HepG2 (cell line): ENCODE data around the gene CD14. TPM values are rescaled to one million over a fixed set of nuclear protein-coding genes. Genes with fewer than 3 reads are reported as not detected.
A peak's percentile ranks its signal among the peaks of the same experiment; 100 is the strongest.

Experiments
- BCL6 ChIP-seq: IDR thresholded peaks from 2 replicates; pipeline ENCODE4 v1.6.1; 2016; ENCODE audit warnings: missing genetic modification reagents, missing compliant biosample characterization
- EHMT2 ChIP-seq: fragments of 200-600 bp; sonication (generic); IDR thresholded peaks from 2 replicates; pipeline ENCODE4 v1.7.0; 2017; ENCODE audit warnings: antibody characterized with exemption, low read depth, low read length, borderline replicate concordance
- KDM1A ChIP-seq: IDR thresholded peaks from 2 replicates; pipeline ENCODE4 v1.6.1; 2016; ENCODE audit warnings: missing compliant biosample characterization
- KDM5B ChIP-seq: sonication (generic); formaldehyde crosslinking; IDR thresholded peaks from 2 replicates; pipeline ENCODE4 v1.4.0; 2020; ENCODE audit warnings: missing genetic modification reagents, mild to moderate bottlenecking, borderline replicate concordance
- KLF12 ChIP-seq: sonication (generic); formaldehyde crosslinking; IDR thresholded peaks from 2 replicates; pipeline ENCODE4 v1.4.0; 2020; ENCODE audit warnings: missing genetic modification reagents, borderline replicate concordance
- KLF16 ChIP-seq, 2 experiments: sonication (generic) in 1 of 2; formaldehyde crosslinking in 1 of 2; IDR thresholded peaks; 2 replicates each; pipeline versions ENCODE4 v1.6.1 to v1.8.0; 2016 to 2023; ENCODE audit warnings: missing genetic modification reagents in 2 of 2, missing compliant biosample characterization in 1 of 2
- LCORL ChIP-seq, 2 experiments: fragments of 450-650 bp in 1 of 2; sonication (generic) in 1 of 2; formaldehyde crosslinking in 1 of 2; IDR thresholded peaks; 2 replicates each; pipeline versions ENCODE4 v1.5.0 to v1.6.1; 2017 to 2020; ENCODE audit warnings: antibody characterized with exemption in 1 of 2, missing genetic modification reagents in 1 of 2
- NCOA1 ChIP-seq: sonication (generic); formaldehyde crosslinking; IDR thresholded peaks from 2 replicates; pipeline ENCODE4 v1.9.0; 2021; ENCODE audit warnings: missing genetic modification reagents
- PAF1 ChIP-seq: IDR thresholded peaks from 2 replicates; pipeline ENCODE4 v1.6.1; 2016; ENCODE audit warnings: missing genetic modification reagents, missing compliant biosample characterization
- PHF5A ChIP-seq: IDR thresholded peaks from one replicate; pipeline ENCODE4 v1.6.1; 2018; ENCODE audit warnings: low read depth, missing genetic modification reagents; ENCODE audit not compliant: unreplicated experiment
- SMAD3 ChIP-seq: sonication (generic); formaldehyde crosslinking; IDR thresholded peaks from 2 replicates; pipeline ENCODE4 v1.4.0; 2020; ENCODE audit warnings: missing genetic modification reagents
- ZBTB20 ChIP-seq: sonication (generic); formaldehyde crosslinking; IDR thresholded peaks from 2 replicates; pipeline ENCODE4 v1.8.1; 2023; ENCODE audit warnings: missing genetic modification reagents, low read depth, mild to moderate bottlenecking, borderline replicate concordance
- ZC3H13 ChIP-seq: sonication (generic); formaldehyde crosslinking; IDR thresholded peaks from 2 replicates; pipeline ENCODE4 v1.8.1; 2023; ENCODE audit warnings: mild to moderate bottlenecking, missing genetic modification reagents, moderate library complexity
- ZNF292 ChIP-seq: sonication (generic); formaldehyde crosslinking; IDR thresholded peaks from 2 replicates; pipeline ENCODE4 v1.8.1; 2022; ENCODE audit warnings: mild to moderate bottlenecking, low read depth, missing genetic modification reagents, borderline replicate concordance
- ZNF382 ChIP-seq: sonication (generic); formaldehyde crosslinking; IDR thresholded peaks from 2 replicates; pipeline ENCODE4 v1.5.0; 2020; ENCODE audit warnings: missing genetic modification reagents, mild to moderate bottlenecking, borderline replicate concordance
- ZNF777 ChIP-seq: sonication (generic); formaldehyde crosslinking; IDR thresholded peaks from 2 replicates; pipeline ENCODE4 v1.4.0; 2020; ENCODE audit warnings: missing genetic modification reagents
- ZSCAN29 ChIP-seq: sonication (generic); formaldehyde crosslinking; conservative IDR thresholded peaks from 2 replicates; pipeline ENCODE4 v1.4.0; 2020; ENCODE audit warnings: mild to moderate bottlenecking, missing genetic modification reagents
- polyA plus RNA-seq, 8 experiments: library from polyadenylated mRNA; depleted of rRNA in 3 of 8; stranded (reverse) in 7 of 8; unstranded in 1 of 8; fragments of >200 nt; fragmentation: Illumina TruSeq in 4 of 8; extraction: Trizol in 4 of 8; gene quantifications; 2 replicates each; pipeline versions ENCODE4 v1.2.1 to v1.2.3, GENCODE V29; 2011 to 2016; ENCODE audit warnings: low read depth in 4 of 8, missing spikeins in 1 of 8, mixed read lengths in 1 of 8; ENCODE audit not compliant: insufficient read depth in 1 of 8
- total RNA-seq, 5 experiments: library from RNA; depleted of rRNA; stranded (reverse); fragments of >200 nt; fragmentation: Illumina TruSeq; extraction: Trizol; gene quantifications; 2 replicates each; pipeline ENCODE4 v1.2.3, GENCODE V29; 2016; ENCODE audit warnings: low read depth in 1 of 5
- TF ChIP-seq, protein P1 (sequence below): sonication (generic); formaldehyde crosslinking; IDR thresholded peaks from 2 replicates; pipeline ENCODE4 v1.4.0; 2020; ENCODE audit warnings: missing genetic modification reagents, borderline replicate concordance
- TF ChIP-seq, protein P2 (sequence below): sonication (generic); formaldehyde crosslinking; conservative IDR thresholded peaks from 2 replicates; pipeline ENCODE4 v1.8.0; 2022; ENCODE audit warnings: missing genetic modification reagents
- TF ChIP-seq, protein P3 (sequence below): sonication (generic); formaldehyde crosslinking; conservative IDR thresholded peaks from 2 replicates; pipeline ENCODE4 v1.5.0; 2020; ENCODE audit warnings: missing genetic modification reagents
- TF ChIP-seq, protein P4 (sequence below), 2 experiments: sonication (generic) in 1 of 2; formaldehyde crosslinking in 1 of 2; IDR thresholded peaks; 2 replicates each; pipeline versions ENCODE4 v1.5.1 to v1.6.1; 2011 to 2020; ENCODE audit warnings: borderline replicate concordance in 1 of 2, low read depth in 1 of 2, low read length in 1 of 2, mild to moderate bottlenecking in 1 of 2, missing genetic modification reagents in 1 of 2, moderate library complexity in 1 of 2

The CD14 gene
- total and polyA plus RNA-seq, 2 of the 13 experiments (the other 11 are each of a cell fraction or from before 2014, with no cell fraction given), result 1.7 to 4.7 TPM

DNA sequence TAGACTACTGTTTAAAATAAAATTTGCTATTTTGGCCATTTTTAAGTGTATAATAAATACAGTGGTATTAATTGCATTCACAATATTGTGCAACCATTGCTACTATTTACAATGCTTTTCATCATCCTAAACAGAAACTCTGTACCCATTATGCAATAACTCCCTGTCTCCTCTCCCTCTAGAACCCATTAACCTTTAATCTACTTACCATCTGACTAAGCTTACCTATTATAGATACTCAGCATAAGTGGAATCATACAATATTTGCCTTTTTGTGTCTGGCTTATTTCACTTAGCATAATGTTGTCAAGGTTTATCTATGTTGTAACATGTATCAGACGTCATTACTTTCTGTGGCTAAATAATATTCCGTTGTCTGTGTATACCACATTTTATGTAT lies 25.9 kb downstream of the CD14 start (continued):
- TF ChIP-seq, protein P1, sequence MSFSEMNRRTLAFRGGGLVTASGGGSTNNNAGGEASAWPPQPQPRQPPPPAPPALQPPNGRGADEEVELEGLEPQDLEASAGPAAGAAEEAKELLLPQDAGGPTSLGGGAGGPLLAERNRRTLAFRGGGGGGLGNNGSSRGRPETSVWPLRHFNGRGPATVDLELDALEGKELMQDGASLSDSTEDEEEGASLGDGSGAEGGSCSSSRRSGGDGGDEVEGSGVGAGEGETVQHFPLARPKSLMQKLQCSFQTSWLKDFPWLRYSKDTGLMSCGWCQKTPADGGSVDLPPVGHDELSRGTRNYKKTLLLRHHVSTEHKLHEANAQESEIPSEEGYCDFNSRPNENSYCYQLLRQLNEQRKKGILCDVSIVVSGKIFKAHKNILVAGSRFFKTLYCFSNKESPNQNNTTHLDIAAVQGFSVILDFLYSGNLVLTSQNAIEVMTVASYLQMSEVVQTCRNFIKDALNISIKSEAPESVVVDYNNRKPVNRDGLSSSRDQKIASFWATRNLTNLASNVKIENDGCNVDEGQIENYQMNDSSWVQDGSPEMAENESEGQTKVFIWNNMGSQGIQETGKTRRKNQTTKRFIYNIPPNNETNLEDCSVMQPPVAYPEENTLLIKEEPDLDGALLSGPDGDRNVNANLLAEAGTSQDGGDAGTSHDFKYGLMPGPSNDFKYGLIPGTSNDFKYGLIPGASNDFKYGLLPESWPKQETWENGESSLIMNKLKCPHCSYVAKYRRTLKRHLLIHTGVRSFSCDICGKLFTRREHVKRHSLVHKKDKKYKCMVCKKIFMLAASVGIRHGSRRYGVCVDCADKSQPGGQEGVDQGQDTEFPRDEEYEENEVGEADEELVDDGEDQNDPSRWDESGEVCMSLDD (CRISPR knock-in tag), result peak; percentile 26; the same call in 1 of the 2 replicates
- TF ChIP-seq ZC3H13 (no peak), BCL6 (CRISPR knock-in tag) (peak; percentile 86), ZSCAN29 (CRISPR knock-in tag) (no peak), LCORL (IDR thresholded peaks at IDR 0.05) (peak; percentile 67; the same call in 1 of the 2 replicates), LCORL (CRISPR knock-in tag; IDR thresholded peaks at IDR 0.05) (peak; percentile 53; the same call in 1 of the 2 replicates), PHF5A (peak; percentile 45), EHMT2 (no peak), KLF16 (CRISPR knock-in tag; IDR thresholded peaks at IDR 0.05) (0 out of 4 replicates have a peak, but pooled peaks of 1 of the 2 experiments have one; percentile 74), ZNF777 (CRISPR knock-in tag) (no peak), PAF1 (CRISPR knock-in tag) (no peak), KDM1A (CRISPR knock-in tag) (peak; percentile 63; the same call in 1 of the 2 replicates), NCOA1 (CRISPR knock-in tag) (no peak), KDM5B (no peak), ZNF292 (no peak), ZBTB20 (CRISPR knock-in tag) (peak; percentile 38; the same call in 1 of the 2 replicates), KLF12 (CRISPR knock-in tag) (no peak), SMAD3 (peak; percentile 62; the same call in 1 of the 2 replicates), ZNF382 (CRISPR knock-in tag) (no peak)
- TF ChIP-seq, protein P2, sequence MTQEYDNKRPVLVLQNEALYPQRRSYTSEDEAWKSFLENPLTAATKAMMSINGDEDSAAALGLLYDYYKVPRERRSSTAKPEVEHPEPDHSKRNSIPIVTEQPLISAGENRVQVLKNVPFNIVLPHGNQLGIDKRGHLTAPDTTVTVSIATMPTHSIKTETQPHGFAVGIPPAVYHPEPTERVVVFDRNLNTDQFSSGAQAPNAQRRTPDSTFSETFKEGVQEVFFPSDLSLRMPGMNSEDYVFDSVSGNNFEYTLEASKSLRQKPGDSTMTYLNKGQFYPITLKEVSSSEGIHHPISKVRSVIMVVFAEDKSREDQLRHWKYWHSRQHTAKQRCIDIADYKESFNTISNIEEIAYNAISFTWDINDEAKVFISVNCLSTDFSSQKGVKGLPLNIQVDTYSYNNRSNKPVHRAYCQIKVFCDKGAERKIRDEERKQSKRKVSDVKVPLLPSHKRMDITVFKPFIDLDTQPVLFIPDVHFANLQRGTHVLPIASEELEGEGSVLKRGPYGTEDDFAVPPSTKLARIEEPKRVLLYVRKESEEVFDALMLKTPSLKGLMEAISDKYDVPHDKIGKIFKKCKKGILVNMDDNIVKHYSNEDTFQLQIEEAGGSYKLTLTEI (CRISPR knock-in tag), result no peak
- TF ChIP-seq, protein P3, sequence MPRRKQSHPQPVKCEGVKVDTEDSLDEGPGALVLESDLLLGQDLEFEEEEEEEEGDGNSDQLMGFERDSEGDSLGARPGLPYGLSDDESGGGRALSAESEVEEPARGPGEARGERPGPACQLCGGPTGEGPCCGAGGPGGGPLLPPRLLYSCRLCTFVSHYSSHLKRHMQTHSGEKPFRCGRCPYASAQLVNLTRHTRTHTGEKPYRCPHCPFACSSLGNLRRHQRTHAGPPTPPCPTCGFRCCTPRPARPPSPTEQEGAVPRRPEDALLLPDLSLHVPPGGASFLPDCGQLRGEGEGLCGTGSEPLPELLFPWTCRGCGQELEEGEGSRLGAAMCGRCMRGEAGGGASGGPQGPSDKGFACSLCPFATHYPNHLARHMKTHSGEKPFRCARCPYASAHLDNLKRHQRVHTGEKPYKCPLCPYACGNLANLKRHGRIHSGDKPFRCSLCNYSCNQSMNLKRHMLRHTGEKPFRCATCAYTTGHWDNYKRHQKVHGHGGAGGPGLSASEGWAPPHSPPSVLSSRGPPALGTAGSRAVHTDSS (CRISPR knock-in tag), result no peak
- TF ChIP-seq, protein P4, sequence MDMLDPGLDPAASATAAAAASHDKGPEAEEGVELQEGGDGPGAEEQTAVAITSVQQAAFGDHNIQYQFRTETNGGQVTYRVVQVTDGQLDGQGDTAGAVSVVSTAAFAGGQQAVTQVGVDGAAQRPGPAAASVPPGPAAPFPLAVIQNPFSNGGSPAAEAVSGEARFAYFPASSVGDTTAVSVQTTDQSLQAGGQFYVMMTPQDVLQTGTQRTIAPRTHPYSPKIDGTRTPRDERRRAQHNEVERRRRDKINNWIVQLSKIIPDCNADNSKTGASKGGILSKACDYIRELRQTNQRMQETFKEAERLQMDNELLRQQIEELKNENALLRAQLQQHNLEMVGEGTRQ (IDR thresholded peaks at IDR 0.05; ENCODE audit: low read depth, low read length), result no peak
- TF ChIP-seq, protein P4 (CRISPR knock-in tag; IDR thresholded peaks at IDR 0.05; ENCODE audit: borderline replicate concordance), result no peak
